SK-N-MC (cell line): ENCODE results near the gene PERCC1.

Experiments
- EZH2 ChIP-seq: fragments of 200-600 bp; sonication (generic); IDR thresholded peaks from one replicate; pipeline ENCODE4 v1.6.1; 2017; ENCODE audit warnings: antibody characterized with exemption
- FOXP2 ChIP-seq: optimal IDR thresholded peaks from 2 replicates; pipeline ENCODE3; 2011; ENCODE audit warnings: mild to moderate bottlenecking, moderate library complexity; ENCODE audit not compliant: insufficient read depth; ENCODE audit errors: extremely low read length, control extremely low read depth
- POLR2AphosphoS5 ChIP-seq: IDR thresholded peaks from 2 replicates; pipeline ENCODE4 v1.6.1; 2012; ENCODE audit warnings: mild to moderate bottlenecking, low read depth, low read length, borderline replicate concordance

GRCh38 chr16:1448536-1449116 lies 17.7 kb downstream of the PERCC1 start:
- TF ChIP-seq POLR2AphosphoS5, result no peak
- TF ChIP-seq EZH2, result no peak
- TF ChIP-seq FOXP2, result no peak
